HepG2 (cell line): ENCODE measurements around the gene SIVA1. TPM values are rescaled to one million over a fixed set of nuclear protein-coding genes. Genes with fewer than 3 reads are reported as not detected.
A peak's percentile ranks its signal among the peaks of the same experiment; 100 is the strongest.

Experiments
- GATA4 ChIP-seq: sonication (generic); IDR thresholded peaks from 2 replicates; pipeline ENCODE4 v1.6.1; 2016; ENCODE audit warnings: antibody characterized with exemption, low read depth, borderline replicate concordance
- GLI4 ChIP-seq: sonication (generic); formaldehyde crosslinking; IDR thresholded peaks from 2 replicates; pipeline ENCODE4 v1.5.1; 2020; ENCODE audit warnings: missing genetic modification reagents, mild to moderate bottlenecking, moderate library complexity, borderline replicate concordance
- HDAC6 ChIP-seq: fragments of 200-600 bp; sonication (generic); IDR thresholded peaks from 2 replicates; pipeline ENCODE4 v1.7.0; 2017; ENCODE audit warnings: mild to moderate bottlenecking, antibody characterized with exemption, low read length, low read depth
- HOXA9 ChIP-seq: sonication (generic); formaldehyde crosslinking; IDR thresholded peaks from 2 replicates; pipeline ENCODE4 v1.8.1; 2022; ENCODE audit warnings: missing genetic modification reagents, mild to moderate bottlenecking, moderate library complexity, borderline replicate concordance
- MTA1 ChIP-seq: sonication (generic); formaldehyde crosslinking; IDR thresholded peaks from 2 replicates; pipeline ENCODE4 v1.4.0; 2020; ENCODE audit warnings: missing genetic modification reagents, mild to moderate bottlenecking, borderline replicate concordance
- NFE2 ChIP-seq: sonication (generic); formaldehyde crosslinking; IDR thresholded peaks from 2 replicates; pipeline ENCODE4 v1.4.0; 2020; ENCODE audit warnings: missing genetic modification reagents
- NFKB2 ChIP-seq: sonication (generic); formaldehyde crosslinking; IDR thresholded peaks from 2 replicates; pipeline ENCODE4 v1.4.0; 2020; ENCODE audit warnings: missing genetic modification reagents, borderline replicate concordance
- SALL2 ChIP-seq: sonication (generic); formaldehyde crosslinking; IDR thresholded peaks from 2 replicates; pipeline ENCODE4 v1.8.1; 2023; ENCODE audit warnings: mild to moderate bottlenecking, missing genetic modification reagents, inconsistent platforms
- SMAD1 ChIP-seq: sonication (generic); formaldehyde crosslinking; IDR thresholded peaks from 2 replicates; pipeline ENCODE4 v1.4.0; 2020; ENCODE audit warnings: missing genetic modification reagents, low read depth, mild to moderate bottlenecking, borderline replicate concordance
- TCF7 ChIP-seq: sonication (generic); IDR thresholded peaks from 2 replicates; pipeline ENCODE4 v1.6.1; 2016; ENCODE audit warnings: antibody characterized with exemption, low read depth
- ZBTB38 ChIP-seq: sonication (generic); formaldehyde crosslinking; IDR thresholded peaks from 2 replicates; pipeline ENCODE4 v1.5.1; 2020; ENCODE audit warnings: mild to moderate bottlenecking, missing genetic modification reagents
- ZNF510 ChIP-seq: sonication (generic); formaldehyde crosslinking; IDR thresholded peaks from 2 replicates; pipeline ENCODE4 v1.4.0; 2020; ENCODE audit warnings: low read depth, mild to moderate bottlenecking, missing genetic modification reagents
- polyA plus RNA-seq, 8 experiments: library from polyadenylated mRNA; depleted of rRNA in 3 of 8; stranded (reverse) in 7 of 8; unstranded in 1 of 8; fragments of >200 nt; fragmentation: Illumina TruSeq in 4 of 8; extraction: Trizol in 4 of 8; gene quantifications; 2 replicates each; pipeline versions ENCODE4 v1.2.1 to v1.2.3, GENCODE V29; 2011 to 2016; ENCODE audit warnings: low read depth in 4 of 8, missing spikeins in 1 of 8, mixed read lengths in 1 of 8; ENCODE audit not compliant: insufficient read depth in 1 of 8
- total RNA-seq, 5 experiments: library from RNA; depleted of rRNA; stranded (reverse); fragments of >200 nt; fragmentation: Illumina TruSeq; extraction: Trizol; gene quantifications; 2 replicates each; pipeline ENCODE4 v1.2.3, GENCODE V29; 2016; ENCODE audit warnings: low read depth in 1 of 5
- TF ChIP-seq, protein P1 (sequence below): sonication (generic); formaldehyde crosslinking; IDR thresholded peaks from 2 replicates; pipeline ENCODE4 v1.4.0; 2020; ENCODE audit warnings: missing genetic modification reagents, borderline replicate concordance
- TF ChIP-seq, protein P2 (sequence below): sonication (generic); formaldehyde crosslinking; IDR thresholded peaks from 2 replicates; pipeline ENCODE4 v1.4.0; 2020; ENCODE audit warnings: mild to moderate bottlenecking, missing genetic modification reagents
- TF ChIP-seq, protein P3 (sequence below): sonication (generic); formaldehyde crosslinking; IDR thresholded peaks from 2 replicates; pipeline ENCODE4 v1.5.0; 2020; ENCODE audit warnings: mild to moderate bottlenecking, missing genetic modification reagents
- TF ChIP-seq, protein P4 (sequence below): sonication (generic); formaldehyde crosslinking; IDR thresholded peaks from 2 replicates; pipeline ENCODE4 v1.4.0; 2020; ENCODE audit warnings: missing genetic modification reagents, borderline replicate concordance
- TF ChIP-seq, protein P5 (sequence below): sonication (generic); formaldehyde crosslinking; IDR thresholded peaks from 2 replicates; pipeline ENCODE4 v1.5.0; 2020; ENCODE audit warnings: missing genetic modification reagents

SIVA1 gene
- total and polyA plus RNA-seq, 2 of the 13 experiments (the other 11 are each of a cell fraction or from before 2014, with no cell fraction given) = 123 to 186 TPM

DNA sequence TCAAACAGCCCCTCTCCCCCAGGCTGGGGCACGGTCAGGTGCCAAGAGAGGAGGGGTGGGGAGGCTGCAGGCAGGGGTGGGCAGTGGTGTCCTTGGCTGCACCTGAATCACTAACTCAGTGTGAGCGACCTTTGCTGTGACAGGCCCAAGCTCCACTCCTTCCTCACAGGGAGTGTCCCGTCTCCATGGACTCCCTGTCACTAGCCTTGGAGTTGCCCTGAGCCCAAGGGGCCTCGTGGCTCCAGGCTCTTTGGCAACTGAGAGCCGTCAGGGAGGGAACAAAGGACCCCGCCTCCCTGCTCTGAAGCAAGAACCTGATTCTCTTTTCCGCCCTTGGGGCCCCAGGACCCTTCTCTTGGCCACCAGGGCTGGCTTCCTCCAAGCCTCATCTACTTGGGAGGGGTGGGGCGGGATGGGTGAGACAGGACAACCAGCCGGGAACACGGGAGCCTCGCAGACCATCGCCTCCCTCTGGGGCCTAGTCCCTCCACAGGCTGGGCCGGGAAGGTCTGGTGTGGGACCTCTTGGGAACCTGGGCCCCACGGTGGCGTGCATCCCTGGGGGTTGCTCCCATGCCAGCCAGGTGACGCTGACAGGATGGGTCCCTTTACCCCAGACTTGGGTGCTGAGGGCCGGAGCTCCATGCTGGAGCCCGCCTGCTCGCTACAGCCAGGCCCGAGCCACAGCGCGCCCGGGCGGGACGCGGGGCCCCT is 29.9 kb upstream of the SIVA1 start (continued):
- TF ChIP-seq, protein P1, sequence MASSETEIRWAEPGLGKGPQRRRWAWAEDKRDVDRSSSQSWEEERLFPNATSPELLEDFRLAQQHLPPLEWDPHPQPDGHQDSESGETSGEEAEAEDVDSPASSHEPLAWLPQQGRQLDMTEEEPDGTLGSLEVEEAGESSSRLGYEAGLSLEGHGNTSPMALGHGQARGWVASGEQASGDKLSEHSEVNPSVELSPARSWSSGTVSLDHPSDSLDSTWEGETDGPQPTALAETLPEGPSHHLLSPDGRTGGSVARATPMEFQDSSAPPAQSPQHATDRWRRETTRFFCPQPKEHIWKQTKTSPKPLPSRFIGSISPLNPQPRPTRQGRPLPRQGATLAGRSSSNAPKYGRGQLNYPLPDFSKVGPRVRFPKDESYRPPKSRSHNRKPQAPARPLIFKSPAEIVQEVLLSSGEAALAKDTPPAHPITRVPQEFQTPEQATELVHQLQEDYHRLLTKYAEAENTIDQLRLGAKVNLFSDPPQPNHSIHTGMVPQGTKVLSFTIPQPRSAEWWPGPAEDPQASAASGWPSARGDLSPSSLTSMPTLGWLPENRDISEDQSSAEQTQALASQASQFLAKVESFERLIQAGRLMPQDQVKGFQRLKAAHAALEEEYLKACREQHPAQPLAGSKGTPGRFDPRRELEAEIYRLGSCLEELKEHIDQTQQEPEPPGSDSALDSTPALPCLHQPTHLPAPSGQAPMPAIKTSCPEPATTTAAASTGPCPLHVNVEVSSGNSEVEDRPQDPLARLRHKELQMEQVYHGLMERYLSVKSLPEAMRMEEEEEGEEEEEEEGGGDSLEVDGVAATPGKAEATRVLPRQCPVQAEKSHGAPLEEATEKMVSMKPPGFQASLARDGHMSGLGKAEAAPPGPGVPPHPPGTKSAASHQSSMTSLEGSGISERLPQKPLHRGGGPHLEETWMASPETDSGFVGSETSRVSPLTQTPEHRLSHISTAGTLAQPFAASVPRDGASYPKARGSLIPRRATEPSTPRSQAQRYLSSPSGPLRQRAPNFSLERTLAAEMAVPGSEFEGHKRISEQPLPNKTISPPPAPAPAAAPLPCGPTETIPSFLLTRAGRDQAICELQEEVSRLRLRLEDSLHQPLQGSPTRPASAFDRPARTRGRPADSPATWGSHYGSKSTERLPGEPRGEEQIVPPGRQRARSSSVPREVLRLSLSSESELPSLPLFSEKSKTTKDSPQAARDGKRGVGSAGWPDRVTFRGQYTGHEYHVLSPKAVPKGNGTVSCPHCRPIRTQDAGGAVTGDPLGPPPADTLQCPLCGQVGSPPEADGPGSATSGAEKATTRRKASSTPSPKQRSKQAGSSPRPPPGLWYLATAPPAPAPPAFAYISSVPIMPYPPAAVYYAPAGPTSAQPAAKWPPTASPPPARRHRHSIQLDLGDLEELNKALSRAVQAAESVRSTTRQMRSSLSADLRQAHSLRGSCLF (CRISPR knock-in tag) = no peak
- no peak for TF ChIP-seq TCF7
- no peak for TF ChIP-seq SMAD1 (CRISPR knock-in tag)
- no peak for TF ChIP-seq GLI4 (CRISPR knock-in tag)
- TF ChIP-seq, protein P2, sequence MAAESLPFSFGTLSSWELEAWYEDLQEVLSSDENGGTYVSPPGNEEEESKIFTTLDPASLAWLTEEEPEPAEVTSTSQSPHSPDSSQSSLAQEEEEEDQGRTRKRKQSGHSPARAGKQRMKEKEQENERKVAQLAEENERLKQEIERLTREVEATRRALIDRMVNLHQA (CRISPR knock-in tag) = no peak
- no peak for TF ChIP-seq NFKB2 (CRISPR knock-in tag)
- no peak for TF ChIP-seq NFE2
- TF ChIP-seq MTA1 (CRISPR knock-in tag) = 0 out of 2 replicates have a peak, but pooled peaks have one; percentile 73
- TF ChIP-seq ZNF510 = no peak
- no peak for TF ChIP-seq HDAC6
- TF ChIP-seq HOXA9 = no peak
- no peak for TF ChIP-seq GATA4
- TF ChIP-seq ZBTB38 (CRISPR knock-in tag) = no peak
- TF ChIP-seq SALL2 (CRISPR knock-in tag) = no peak
- TF ChIP-seq, protein P3, sequence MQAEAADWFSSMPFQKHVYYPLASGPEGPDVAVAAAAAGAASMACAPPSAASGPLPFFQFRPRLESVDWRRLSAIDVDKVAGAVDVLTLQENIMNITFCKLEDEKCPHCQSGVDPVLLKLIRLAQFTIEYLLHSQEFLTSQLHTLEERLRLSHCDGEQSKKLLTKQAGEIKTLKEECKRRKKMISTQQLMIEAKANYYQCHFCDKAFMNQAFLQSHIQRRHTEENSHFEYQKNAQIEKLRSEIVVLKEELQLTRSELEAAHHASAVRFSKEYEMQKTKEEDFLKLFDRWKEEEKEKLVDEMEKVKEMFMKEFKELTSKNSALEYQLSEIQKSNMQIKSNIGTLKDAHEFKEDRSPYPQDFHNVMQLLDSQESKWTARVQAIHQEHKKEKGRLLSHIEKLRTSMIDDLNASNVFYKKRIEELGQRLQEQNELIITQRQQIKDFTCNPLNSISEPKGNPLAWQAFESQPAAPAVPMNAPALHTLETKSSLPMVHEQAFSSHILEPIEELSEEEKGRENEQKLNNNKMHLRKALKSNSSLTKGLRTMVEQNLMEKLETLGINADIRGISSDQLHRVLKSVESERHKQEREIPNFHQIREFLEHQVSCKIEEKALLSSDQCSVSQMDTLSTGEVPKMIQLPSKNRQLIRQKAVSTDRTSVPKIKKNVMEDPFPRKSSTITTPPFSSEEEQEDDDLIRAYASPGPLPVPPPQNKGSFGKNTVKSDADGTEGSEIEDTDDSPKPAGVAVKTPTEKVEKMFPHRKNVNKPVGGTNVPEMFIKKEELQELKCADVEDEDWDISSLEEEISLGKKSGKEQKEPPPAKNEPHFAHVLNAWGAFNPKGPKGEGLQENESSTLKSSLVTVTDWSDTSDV (CRISPR knock-in tag) = no peak
- TF ChIP-seq, protein P4, sequence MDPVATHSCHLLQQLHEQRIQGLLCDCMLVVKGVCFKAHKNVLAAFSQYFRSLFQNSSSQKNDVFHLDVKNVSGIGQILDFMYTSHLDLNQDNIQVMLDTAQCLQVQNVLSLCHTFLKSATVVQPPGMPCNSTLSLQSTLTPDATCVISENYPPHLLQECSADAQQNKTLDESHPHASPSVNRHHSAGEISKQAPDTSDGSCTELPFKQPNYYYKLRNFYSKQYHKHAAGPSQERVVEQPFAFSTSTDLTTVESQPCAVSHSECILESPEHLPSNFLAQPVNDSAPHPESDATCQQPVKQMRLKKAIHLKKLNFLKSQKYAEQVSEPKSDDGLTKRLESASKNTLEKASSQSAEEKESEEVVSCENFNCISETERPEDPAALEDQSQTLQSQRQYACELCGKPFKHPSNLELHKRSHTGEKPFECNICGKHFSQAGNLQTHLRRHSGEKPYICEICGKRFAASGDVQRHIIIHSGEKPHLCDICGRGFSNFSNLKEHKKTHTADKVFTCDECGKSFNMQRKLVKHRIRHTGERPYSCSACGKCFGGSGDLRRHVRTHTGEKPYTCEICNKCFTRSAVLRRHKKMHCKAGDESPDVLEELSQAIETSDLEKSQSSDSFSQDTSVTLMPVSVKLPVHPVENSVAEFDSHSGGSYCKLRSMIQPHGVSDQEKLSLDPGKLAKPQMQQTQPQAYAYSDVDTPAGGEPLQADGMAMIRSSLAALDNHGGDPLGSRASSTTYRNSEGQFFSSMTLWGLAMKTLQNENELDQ (CRISPR knock-in tag) = no peak
- TF ChIP-seq, protein P5, sequence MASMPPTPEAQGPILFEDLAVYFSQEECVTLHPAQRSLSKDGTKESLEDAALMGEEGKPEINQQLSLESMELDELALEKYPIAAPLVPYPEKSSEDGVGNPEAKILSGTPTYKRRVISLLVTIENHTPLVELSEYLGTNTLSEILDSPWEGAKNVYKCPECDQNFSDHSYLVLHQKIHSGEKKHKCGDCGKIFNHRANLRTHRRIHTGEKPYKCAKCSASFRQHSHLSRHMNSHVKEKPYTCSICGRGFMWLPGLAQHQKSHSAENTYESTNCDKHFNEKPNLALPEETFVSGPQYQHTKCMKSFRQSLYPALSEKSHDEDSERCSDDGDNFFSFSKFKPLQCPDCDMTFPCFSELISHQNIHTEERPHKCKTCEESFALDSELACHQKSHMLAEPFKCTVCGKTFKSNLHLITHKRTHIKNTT (CRISPR knock-in tag) = no peak
